OCI-LY7 (cell line): Measurements from ENCODE around the gene SYNGR2. TPM values are rescaled to one million over a fixed set of nuclear protein-coding genes. Genes with fewer than 3 reads are reported as not detected.

Experiments
- BruUV-seq: library from RNA; stranded (reverse); fragments of 400-500 nt; replicated peaks from 2 replicates; lab custom pipeline; 2021; lab: Mats Ljungman, UMichigan
- CTCF ChIA-PET: fragments of 300-600 bp; sonication (Branson Sonifier 250); formaldehyde crosslinking; loops from one replicate; lab custom pipeline; 2022; ENCODE audit warnings: antibody characterized with exemption; ENCODE audit not compliant: unreplicated experiment; lab: Charles Lee
- POLR2A ChIA-PET: fragments of 300-600 bp; sonication (Branson Sonifier 250); formaldehyde crosslinking; loops from one replicate; lab custom pipeline; 2022; ENCODE audit warnings: antibody characterized with exemption; lab: Charles Lee
- DNase-seq: peaks from one replicate; pipeline ENCODE4 v3.0.0-alpha.2; 2015; ENCODE audit warnings: low spot score
- H2AFZ ChIP-seq: fragments of 200-600 bp; sonication (generic), shearing (Covaris generic); 2 replicates; pipeline ENCODE4 v1.6.1; 2014; ENCODE audit warnings: mild to moderate bottlenecking, antibody characterized with exemption, low read length, moderate library complexity
- H3K27ac ChIP-seq: fragments of 200-600 bp; sonication (generic); 2 replicates; pipeline ENCODE4 v1.5.1; 2014; ENCODE audit warnings: mixed run types, low read depth, mild to moderate bottlenecking, moderate library complexity, low read length, inconsistent platforms; ENCODE audit not compliant: poor library complexity, severe bottlenecking
- H3K36me3 ChIP-seq: fragments of 200-600 bp; sonication (generic); 2 replicates; pipeline ENCODE4 v1.6.1; 2014; ENCODE audit warnings: mild to moderate bottlenecking, antibody characterized with exemption, low read length, moderate library complexity, mixed read lengths; ENCODE audit not compliant: insufficient read depth
- H3K4me1 ChIP-seq: fragments of 200-600 bp; sonication (generic); 2 replicates; pipeline ENCODE4 v1.5.1; 2014; ENCODE audit warnings: mild to moderate bottlenecking, low read length; ENCODE audit not compliant: insufficient read depth, poor library complexity, severe bottlenecking
- H3K4me2 ChIP-seq: fragments of 200-600 bp; sonication (generic); 2 replicates; pipeline ENCODE4 v1.6.1; 2014; ENCODE audit warnings: mild to moderate bottlenecking, low read length
- H3K4me3 ChIP-seq: fragments of 200-600 bp; sonication (generic); 2 replicates; pipeline ENCODE4 v1.5.1; 2014; ENCODE audit warnings: mild to moderate bottlenecking, low read depth, low read length; ENCODE audit not compliant: poor library complexity, severe bottlenecking
- H3K79me2 ChIP-seq: fragments of 200-600 bp; sonication (generic); 2 replicates; pipeline ENCODE4 v1.6.1; 2016; ENCODE audit warnings: low read depth, mild to moderate bottlenecking, low read length, moderate library complexity, mixed read lengths; ENCODE audit not compliant: insufficient read depth
- H3K9me2 ChIP-seq: fragments of 200-600 bp; sonication (generic); 2 replicates; pipeline ENCODE4 v1.6.1; 2016; ENCODE audit warnings: mild to moderate bottlenecking, low read length, mixed read lengths; ENCODE audit not compliant: insufficient read depth
- H3K9me3 ChIP-seq: fragments of 200-600 bp; sonication (generic); 2 replicates; pipeline ENCODE4 v1.6.1; 2014; ENCODE audit warnings: mild to moderate bottlenecking, mixed run types, low read length, mixed read lengths
- H4K20me1 ChIP-seq: fragments of 200-600 bp; sonication (generic); 2 replicates; pipeline ENCODE4 v1.6.1; 2014; ENCODE audit warnings: mild to moderate bottlenecking, antibody characterized with exemption, low read length, moderate library complexity, mixed read lengths; ENCODE audit not compliant: insufficient read depth
- CTCF ChIP-seq: fragments of 200-600 bp; sonication (generic); conservative IDR thresholded peaks from 2 replicates; pipeline ENCODE4 v1.5.1; 2014; ENCODE audit warnings: mild to moderate bottlenecking, antibody characterized with exemption, low read length, moderate library complexity, mixed read lengths
- EZH2phosphoT487 ChIP-seq: fragments of 200-600 bp; sonication (generic); IDR thresholded peaks from 2 replicates; pipeline ENCODE4 v1.6.1; 2018; ENCODE audit warnings: low read depth, borderline replicate concordance, mild to moderate bottlenecking, mixed run types, antibody characterized with exemption, low read length, moderate library complexity, mixed read lengths
- intact Hi-C: fragments of 100-400 bp; cut with micrococcal nuclease; formaldehyde crosslinking; loops from one replicate; pipeline ENCODE4 v1.10.0; 2022; ENCODE audit not compliant: unreplicated experiment
- total RNA-seq, 2 experiments: library from RNA; depleted of rRNA in 1 of 2; stranded (reverse); fragments of >200 nt in 1 of 2; shearing (Covaris generic) in 1 of 2; gene quantifications; 2 replicates each; pipeline ENCODE4 v1.2.3, GENCODE V29; 2014 to 2022

SYNGR2 gene
- total RNA-seq, 2 experiments from 2014 or later, result 35.4 to 44.9 TPM

- peak within 1 kb of the TSS; percentile 75 for H3K4me3 ChIP-seq
- TSS peak; percentile 73 for BruUV-seq
- peaks cover 47% of the 10 kb centered on the region for H3K36me3 ChIP-seq
Observed at GRCh38 chr17:78214016-78214705, 45.8 kb downstream of the SYNGR2 start, which contains the start of gene BIRC5. BIRC5 (plus strand) TSS chr17:78214253; CDS start chr17:78214317, 64 bp downstream.

GRCh38 chr17:78214706-78215061, 46.3 kb downstream of the SYNGR2 start:
- H3K9me2 ChIP-seq, result no peaks in the 10 kb centered on the region
- BruUV-seq, result no TSS peak
- peaks cover 39% of the 10 kb centered on the region for H3K79me2 ChIP-seq
- no peaks in the 10 kb centered on the region for H3K9me3 ChIP-seq
- H3K36me3 ChIP-seq, result peaks cover 52% of the 10 kb centered on the region
- peak; percentile 53 for DNase-seq
- peak overlapping the region; percentile 75 for H3K27ac ChIP-seq
- peak overlapping the region; percentile 59; the same call in 1 of the 2 replicates for H2AFZ ChIP-seq
- intact Hi-C loops, result loop anchor here (2.0 kb wide), 1 partner anchor 36 kb away; no protein-coding TSS in a partner anchor
- H4K20me1 ChIP-seq, result 0 out of 2 replicates have a peak, but pooled peaks cover 4% of the 10 kb centered on the region
- CTCF ChIA-PET, result interaction anchor here (0.6 kb wide), 1 partner anchor 37 kb away, joined by 3 read pairs; no protein-coding TSS in a partner anchor
- TF ChIP-seq CTCF (no peak), EZH2phosphoT487 (no peak)
- POLR2A ChIA-PET, result interaction anchor here (0.6 to 1.1 kb wide), 5 partner anchors 11 to 1063 kb away, joined by 3 to 4 read pairs (median 3); no protein-coding TSS in a partner anchor
- H3K4me2 ChIP-seq, result peak overlapping the region; percentile 93
- peak overlapping the region; percentile 75 for H3K4me3 ChIP-seq
- H3K4me1 ChIP-seq, result peaks cover 18% of the 10 kb centered on the region

More at GRCh38 chr17:78214016-78214705, 45.8 kb downstream of the SYNGR2 start, which contains the start of gene BIRC5:
- H3K79me2 ChIP-seq, result peaks cover 39% of the 10 kb centered on the region
- TF ChIP-seq EZH2phosphoT487, result no peak
- no peak for TF ChIP-seq CTCF
- peaks cover 18% of the 10 kb centered on the region for H3K4me1 ChIP-seq
- intact Hi-C loops, result loop anchor here (2.0 kb wide), 1 partner anchor 37 kb away; no protein-coding TSS in a partner anchor
- peak within 1 kb of the TSS; percentile 59 for H2AFZ ChIP-seq
- 0 out of 2 replicates have a peak, but pooled peaks cover 4% of the 10 kb centered on the region for H4K20me1 ChIP-seq
- peak within 1 kb of the TSS; percentile 93 for H3K4me2 ChIP-seq
- ChIA-PET POLR2A (interaction anchor here (0.6 to 1.1 kb wide), 9 partner anchors 11 to 128 kb away, joined by 3 to 5 read pairs (median 3); partner anchors contain the start of genes AFMID and TK1), CTCF (no interaction called here)
- no peaks in the 10 kb centered on the region for H3K9me2 ChIP-seq
- H3K9me3 ChIP-seq, result no peaks in the 10 kb centered on the region
- DNase-seq, result peak; percentile 97
- peak within 1 kb of the TSS; percentile 75 for H3K27ac ChIP-seq
